Activated CD4-positive, alpha-beta T cell treated with anti-CD3 and anti-CD28 coated beads for 4 hours (primary cell): Measurements from ENCODE around the gene RRAGC.
A peak's percentile ranks its signal among the peaks of the same experiment; 100 is the strongest.

Experiments used
- DNase-seq, 2 donors: peaks; one replicate each; pipeline ENCODE4 v3.0.0-alpha.2; 2020

Gene RRAGC

GRCh38 chr1:38859561-38860453, at the start of gene RRAGC:
RRAGC (minus strand) TSS chr1:38859772; CDS start chr1:38859646, 126 bp downstream.
- peak; percentile 97 for DNase-seq

GRCh38 chr1:38908821-38909220, 49.2 kb upstream of the RRAGC start:
- no peak for DNase-seq

GRCh38 chr1:38905985-38906384, 46.4 kb upstream of the RRAGC start:
- no peak for DNase-seq

- DNase-seq = no peak
Observed at GRCh38 chr1:38899560-38899959, 40.0 kb upstream of the RRAGC start.

DNA sequence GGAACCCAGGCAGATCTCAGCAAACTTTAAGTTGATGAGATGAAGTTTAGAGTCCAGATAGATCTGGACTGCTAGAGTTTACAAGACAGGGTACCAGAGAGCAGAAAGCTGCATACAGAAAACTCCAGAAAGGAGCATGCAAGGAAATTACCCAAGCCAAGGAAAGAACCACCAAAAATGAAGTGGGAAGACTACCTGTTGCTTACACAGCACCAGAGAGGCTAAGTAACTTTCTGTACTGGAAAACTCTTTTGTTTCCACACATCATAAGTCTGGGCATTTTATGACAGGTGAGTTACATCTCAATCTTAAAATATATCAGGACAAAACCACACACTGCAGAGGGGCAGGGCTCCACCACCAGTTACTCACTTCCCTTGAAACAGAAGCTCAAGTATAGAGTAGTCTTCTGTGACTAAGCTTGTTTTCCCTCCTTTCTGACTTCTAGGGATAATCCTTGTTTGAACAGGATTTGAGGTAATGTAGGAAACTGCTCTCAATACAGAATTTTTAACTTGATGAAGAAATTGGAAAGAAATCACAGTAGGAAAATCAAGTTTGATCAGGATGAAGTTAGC, 39.2 kb upstream of the RRAGC start:
- no peak for DNase-seq

GRCh38 chr1:38896169-38896568, 36.6 kb upstream of the RRAGC start:
- DNase-seq = no peak

- DNase-seq = no peak
Observed at GRCh38 chr1:38892976-38893375, 33.4 kb upstream of the RRAGC start.

- no peak for DNase-seq
Observed at GRCh38 chr1:38891753-38892152, 32.2 kb upstream of the RRAGC start.

GRCh38 chr1:38889589-38889988, 30.0 kb upstream of the RRAGC start:
- no peak for DNase-seq

DNA sequence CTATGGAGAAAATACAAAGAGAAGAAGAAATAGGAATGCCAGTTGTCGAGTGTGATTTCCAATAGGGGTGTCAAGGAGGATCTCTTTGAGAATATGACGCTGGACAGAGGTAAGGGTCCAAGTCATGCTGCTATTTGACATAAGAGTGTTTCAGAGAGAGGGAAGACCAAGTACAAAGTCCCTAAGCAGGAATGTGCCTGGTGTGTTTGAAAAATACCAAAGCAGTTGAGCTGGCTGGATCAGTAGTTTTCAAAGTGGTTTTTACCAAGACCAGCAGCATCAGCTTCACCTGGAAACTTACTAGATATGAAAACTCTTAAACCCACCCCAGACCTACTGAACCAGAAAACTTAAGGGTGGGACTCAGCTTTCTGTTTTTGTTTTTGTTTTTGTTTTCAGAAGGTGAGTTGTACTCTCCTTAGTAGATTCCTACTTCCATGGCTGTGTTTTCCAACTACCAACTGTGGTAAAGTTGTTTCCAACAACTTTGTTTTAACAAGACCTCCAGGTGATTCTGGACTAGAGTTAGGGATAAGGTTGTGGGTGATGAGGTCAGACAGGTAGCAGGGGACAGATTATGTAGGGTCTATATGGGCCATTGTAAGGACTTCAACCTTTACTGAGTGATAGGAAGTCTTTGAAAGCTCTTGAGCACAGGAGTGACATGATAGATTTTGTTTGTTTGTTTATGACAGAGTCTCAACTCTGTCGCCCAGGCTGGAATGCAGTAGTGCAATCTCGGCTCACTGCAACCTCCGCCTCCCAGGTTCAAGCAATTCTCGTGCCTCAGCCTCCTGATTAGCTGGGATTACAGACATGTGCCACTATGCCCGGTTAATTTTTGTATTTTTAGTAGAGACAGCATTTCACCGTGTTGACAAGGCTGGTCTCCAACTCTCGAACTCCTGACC, 29.1 kb upstream of the RRAGC start:
- DNase-seq = no peak

DNA sequence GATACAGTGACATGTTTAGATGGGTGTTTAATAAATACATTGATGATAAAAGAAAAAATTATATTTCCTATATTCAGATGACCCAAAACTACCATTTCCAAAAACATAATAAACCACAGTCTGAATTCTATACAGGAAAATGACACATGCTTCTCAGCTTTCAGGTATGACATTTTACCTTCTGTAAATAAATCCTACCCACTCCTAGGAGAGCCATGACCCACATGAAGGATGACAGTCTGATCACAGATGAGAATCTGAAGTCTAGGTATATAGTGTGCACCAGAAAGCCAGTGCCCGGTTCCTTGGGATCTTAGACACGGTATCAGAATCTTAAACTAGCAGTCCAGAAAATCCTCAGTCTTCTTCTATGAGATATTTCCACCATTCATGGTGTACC, 25.5 kb upstream of the RRAGC start:
- DNase-seq = no peak

DNA sequence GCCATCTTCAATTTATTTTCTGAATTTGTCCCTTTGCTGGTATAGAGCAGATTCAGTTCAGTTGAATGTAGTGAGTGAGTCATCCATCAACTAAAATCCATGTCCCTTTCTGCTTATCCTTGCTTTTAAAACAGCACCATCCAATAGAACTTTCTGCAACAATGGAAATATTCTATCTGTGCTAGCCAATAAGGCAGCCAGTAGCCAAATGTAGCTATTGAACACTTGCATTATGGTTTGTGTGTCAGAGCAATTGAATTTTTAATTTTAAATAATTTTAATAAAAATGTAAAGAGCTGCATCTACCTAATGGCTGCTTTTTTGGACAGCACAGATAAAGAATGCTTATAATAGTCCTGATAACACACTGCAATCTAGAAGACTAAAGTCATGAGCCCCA, 21.9 kb upstream of the RRAGC start, which contains the start of gene GJA9:
GJA9 (minus strand) TSS at position 101 of the 400 bp plus-strand sequence. CDS start 5,489 bp downstream, outside the sequence.
- no peak for DNase-seq

GRCh38 chr1:38875811-38876210, 16.2 kb upstream of the RRAGC start:
- no peak for DNase-seq

- DNase-seq = peak; percentile 94 to 95
Observed at GRCh38 chr1:38873027-38873969, 13.7 kb upstream of the RRAGC start, which contains the start of gene MYCBP. MYCBP (minus strand) TSS chr1:38873348; CDS start chr1:38873305, 43 bp downstream.

DNA sequence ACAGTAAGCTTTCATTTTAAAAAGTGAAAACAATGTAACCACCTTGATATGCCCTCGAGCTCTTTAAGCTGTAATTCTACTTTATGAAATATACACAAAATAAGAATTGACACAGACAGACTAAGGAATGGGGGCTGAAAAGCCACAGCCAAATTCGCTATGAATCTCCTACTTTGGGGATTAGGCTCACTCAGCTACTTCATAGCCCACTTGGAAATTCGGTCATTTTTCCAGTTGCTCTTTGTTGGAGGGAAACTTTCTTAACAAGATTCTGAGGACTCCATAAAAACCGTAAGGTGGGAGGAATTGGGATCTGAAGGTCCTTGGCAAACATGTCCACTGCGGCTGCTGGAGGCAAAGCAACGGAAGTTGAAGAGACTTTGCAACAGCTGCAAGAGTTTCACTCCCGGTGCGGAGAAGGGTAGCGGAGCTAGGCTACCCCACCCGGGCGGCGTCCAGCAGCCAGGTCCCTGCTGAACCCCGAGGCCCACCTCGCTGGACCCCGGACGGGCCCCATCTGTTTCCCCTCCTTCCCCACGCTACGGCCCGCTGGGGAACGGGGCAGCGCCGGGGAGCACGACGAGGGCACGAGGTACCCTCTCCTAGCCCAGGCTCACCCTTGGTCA, 12.9 kb upstream of the RRAGC start:
- DNase-seq = peak; percentile 5 to 27

DNA sequence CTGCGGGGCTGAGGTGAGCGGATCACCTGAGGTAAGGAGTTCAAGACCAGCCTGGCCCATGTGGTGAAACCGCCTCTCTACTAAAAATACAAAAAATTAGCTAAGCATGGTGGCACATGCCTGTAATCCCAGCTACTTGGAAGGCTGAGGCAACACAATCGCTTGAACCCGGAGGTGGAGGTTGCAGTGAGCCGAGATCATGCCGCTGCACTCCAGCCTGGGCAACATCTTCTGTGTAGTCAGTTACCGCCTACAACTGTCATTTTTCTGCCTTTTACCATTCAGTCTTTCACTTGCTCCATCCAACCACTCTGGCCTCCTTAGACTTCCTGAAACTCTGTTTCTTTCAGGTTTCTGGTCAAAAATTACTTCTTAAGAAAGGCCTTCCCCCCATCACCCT, 11.4 kb upstream of the RRAGC start:
- no peak for DNase-seq

GRCh38 chr1:38867208-38867607, 7.6 kb upstream of the RRAGC start:
- no peak for DNase-seq

DNA sequence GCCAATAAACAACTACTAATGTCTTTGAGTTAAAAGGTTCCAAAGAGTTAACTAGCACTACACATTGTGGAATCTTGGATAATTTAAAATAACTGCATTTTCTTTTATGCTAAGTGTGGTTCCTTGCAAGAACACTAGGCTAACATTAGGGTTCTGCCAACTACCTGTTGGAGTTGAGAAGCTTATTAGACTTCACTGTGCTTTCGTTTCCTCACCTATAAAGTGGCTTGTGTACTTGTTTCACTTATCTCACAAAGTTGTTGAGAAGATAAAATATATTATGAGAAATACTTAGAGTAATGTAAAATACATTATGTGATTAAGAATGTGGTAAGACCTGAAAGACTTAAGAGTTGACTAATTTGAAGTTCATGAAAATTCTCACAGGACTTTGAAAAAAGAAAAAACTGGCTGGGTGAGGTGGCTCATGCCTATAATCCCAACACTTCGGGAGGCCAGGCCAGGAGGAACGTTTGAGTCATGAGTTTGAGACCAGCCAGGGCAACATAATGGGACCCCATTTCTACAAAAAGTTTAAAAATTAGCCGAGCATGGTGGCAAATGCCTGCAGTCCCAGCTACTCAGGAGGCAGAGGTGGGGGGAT, 5.6 kb upstream of the RRAGC start:
- no peak for DNase-seq

GRCh38 chr1:38860454-38860795, 853 bp upstream of the RRAGC start:
- no peak for DNase-seq

DNA sequence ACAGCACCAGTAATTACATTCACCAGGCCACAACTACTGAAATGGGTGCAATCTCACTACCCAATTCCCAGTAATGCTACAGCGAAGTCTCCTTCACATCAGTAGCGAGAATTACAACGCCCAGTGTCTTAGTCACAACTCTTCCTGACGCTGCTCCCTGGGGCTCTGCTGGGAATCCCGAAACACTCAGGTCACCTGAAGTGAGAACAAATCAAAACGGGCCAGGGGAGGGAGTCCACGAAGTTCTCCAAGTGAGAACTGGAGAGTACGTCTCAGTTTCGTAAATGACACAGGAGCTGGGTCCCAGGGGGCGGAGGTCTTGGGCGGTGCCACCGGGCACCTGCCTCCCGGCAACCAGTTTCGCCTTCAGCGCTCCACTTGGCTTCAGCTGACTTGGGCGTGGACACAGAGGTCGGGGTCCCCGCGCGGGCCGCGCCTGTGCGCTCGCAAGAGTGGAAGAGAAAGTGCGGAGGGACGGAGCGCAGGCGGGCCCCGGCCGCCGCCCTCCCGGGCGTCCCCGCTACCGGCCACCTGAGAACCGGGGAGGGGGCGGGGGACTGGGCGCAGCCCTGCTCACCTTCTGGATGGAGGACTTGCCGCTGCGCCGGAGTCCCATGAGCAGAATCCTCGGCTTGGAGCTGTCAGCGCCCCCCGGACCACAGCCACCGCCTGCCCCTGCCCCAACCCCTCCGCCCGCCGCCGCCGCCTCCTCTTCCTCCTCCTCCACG, 575 bp downstream of the RRAGC start:
- peak; percentile 32 to 42 for DNase-seq
